ENCODE measurements around the gene GAPDHS.

Gene GAPDHS

DNA sequence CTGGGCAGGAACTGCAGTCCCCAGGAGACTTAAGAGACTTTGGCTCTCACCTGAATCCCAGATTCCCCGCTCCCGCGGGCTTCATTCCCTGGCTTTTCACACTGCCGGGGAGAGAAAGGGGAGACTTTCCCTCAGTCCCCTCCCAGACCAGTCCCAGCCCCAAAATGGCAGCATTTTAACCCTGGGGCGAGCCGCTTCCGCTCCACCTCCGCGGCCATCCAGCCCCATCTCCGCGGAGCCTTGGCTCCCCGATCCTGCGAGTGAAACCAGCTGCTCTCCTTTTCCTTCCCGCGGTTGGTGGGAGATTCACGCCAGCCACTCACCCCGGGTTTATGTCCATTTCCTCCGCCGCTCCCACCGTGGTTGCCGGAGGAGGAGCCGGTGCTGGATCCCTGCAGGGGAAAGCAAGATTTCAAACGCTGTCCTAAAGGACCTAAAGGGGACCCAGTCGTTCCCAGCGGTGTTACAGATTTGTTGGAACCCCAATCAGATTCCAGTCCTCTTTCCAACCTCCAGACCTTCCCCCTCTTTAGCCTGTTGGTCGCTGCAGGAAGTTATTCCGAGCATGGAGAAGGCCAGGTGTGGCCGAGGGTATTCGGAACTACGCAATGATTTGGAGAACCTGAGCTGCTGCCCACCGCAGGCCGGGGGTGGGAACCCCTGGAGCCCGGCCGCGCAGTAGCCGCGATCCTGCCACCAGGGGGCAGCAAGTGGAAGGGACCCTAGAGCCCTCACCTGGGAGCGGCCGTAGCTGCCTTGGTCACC, 23.2 kb upstream of the GAPDHS start:
- peak; percentile 43 to 58 for DNase-seq (ENCODE audit: low read depth in 2 of 2, low spot score in 1 of 2)

GRCh38 chr19:35510626-35510964, 22.7 kb upstream of the GAPDHS start:
- DNase-seq (ENCODE audit: low read depth in 2 of 2, low spot score in 1 of 2): no peak

GRCh38 chr19:35511337-35511736, 21.9 kb upstream of the GAPDHS start:
- no peak for DNase-seq (ENCODE audit: low read depth in 2 of 2, low spot score in 1 of 2)

DNA sequence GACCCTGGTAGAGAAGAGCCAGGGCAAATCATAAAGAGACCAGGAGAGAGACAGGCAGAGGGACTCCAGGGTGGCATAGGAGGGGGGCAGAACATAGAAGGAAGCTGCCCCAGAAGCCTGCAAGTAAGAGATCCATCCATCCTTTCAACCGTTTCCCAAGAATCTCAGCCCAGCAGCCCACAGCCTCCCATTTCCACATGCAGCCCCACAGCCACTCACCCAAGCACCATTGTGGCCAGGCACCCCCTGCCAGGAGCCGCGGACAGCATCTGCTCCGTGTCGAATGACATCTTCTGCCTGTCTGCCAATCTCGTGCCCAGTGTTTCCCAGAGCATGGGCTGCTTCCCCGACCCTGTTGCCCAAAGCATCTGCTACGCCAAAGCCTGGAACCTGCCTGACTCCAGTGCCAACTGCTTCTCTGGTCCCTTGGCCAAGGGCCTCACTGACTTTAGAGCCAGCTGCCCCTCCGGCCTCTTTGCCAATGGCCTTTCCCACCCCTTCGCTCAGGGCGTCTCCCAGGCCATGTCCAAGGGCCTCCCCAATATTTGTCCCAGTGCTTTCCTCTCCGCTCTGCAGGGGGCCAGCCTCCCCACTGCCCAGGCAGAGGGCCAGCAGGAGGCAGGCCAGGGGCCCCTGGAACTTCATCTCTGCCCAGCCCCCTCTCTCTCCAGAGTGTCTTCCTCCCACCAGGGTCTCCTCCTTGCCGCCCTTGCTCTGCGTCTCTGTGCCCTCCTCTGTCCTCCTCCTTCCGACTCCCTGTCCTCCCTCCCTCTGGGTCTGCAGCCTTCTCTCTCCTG, 20.2 kb upstream of the GAPDHS start:
- no peak for DNase-seq (ENCODE audit: low read depth in 2 of 2, low spot score in 1 of 2)

DNA sequence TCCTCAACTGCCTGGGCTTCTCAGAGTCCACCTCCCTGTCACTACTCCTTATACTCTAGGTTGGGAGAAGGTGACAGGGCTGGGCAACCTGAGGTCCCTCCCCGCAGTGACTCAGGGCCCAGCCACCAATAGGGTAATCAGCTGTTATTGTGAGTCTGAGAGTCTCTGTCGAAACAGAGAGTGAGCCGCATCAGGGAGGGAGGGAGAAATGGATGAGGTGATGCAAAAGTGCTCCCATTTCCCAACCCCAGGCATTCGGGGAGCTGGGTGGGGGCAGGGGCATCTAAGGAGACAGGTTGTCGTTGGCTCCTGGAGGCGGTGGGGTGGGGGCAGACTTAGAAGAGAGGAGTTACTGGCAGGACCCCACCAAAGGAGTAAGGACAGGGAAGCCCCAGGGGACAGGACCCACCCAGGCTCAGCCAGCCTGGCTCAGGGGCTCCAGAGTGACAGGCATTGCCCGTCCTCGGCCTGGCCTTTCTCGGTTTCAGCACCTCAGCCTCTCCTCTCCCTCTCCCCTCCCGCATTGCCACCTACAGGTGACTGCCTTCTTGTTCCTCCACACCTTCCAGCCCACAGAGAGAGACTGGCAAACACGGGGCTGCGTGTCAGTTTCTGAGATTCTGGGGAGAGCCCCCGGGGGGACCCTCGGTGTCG, 19.5 kb upstream of the GAPDHS start, which contains the start of gene DMKN:
DMKN (minus strand) TSS at position 22 of the 654 bp plus-strand sequence. CDS start 174 bp downstream, outside the sequence.
- no peak for DNase-seq (ENCODE audit: low read depth in 2 of 2, low spot score in 1 of 2)

DNA sequence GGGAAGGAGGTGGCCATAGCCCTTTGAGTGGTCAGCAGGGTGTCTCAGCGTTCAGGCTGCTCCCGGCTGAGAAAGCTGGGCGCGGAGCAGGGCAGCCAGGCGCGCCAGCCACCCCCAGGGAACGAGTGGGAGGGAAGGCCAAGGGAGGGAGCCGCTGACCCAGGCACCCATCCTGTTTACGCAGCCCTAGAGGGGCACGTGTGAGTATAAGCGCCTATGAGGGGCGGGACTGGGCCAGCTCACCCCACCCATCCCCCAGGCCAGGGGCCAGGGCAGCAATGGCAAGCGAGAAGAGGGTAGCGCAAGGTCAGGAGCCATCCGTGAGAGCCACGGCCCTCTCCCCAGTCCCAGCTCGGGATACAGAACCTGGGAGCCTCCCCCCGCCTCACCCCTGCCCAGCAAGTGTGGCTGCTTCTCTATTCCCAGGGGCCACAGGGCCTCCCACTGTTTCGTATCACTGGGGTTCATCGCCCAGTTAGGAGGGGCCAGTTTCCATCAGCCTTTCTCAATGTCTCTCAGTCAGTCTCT, 18.9 kb upstream of the GAPDHS start:
- DNase-seq (ENCODE audit: low read depth in 2 of 2, low spot score in 1 of 2): no peak

GRCh38 chr19:35516310-35516709, 16.9 kb upstream of the GAPDHS start:
- no peak for DNase-seq (ENCODE audit: low read depth in 2 of 2, low spot score in 1 of 2)

DNA sequence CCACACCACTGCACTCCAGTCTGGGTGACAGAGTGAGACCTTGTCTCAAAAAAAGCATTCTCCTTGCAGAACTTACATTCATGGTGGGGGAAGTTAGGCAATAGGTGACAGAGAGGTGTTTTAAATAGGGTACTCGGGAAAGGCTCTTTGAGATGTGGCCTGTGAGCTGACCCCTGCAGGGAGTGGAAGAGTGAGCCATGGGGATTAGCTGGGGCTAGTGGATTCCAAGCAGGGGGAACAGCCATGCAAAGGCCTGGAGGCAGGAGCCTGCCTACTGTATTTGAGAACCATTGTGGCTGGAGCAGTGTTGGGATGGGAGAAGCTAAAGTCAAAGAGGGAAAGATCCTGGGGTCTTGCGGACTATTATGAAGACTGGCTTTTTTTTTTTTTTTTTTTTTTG, 15.9 kb upstream of the GAPDHS start:
- DNase-seq (ENCODE audit: low read depth in 2 of 2, low spot score in 1 of 2): no peak

DNA sequence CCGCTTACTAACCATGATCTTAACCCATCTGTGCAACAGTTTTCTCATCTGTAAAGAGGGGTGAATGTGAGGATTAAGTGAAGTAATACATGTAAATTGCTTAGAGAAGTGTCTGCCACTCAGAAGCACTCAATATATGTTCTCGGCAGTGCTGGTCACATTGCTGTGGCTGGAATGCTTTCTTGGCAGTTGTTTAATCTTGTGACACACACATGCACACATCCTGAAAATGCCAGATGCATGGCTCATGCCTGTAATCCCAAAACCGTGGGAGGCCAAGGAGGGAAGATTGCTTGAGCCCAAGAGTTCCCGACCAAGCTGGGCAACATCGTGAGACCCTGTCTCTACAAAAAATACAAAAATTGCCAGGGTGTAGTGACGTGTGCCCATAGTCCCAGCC, 14.9 kb upstream of the GAPDHS start:
- no peak for DNase-seq (ENCODE audit: low read depth in 2 of 2, low spot score in 1 of 2)

GRCh38 chr19:35519291-35519690, 14.0 kb upstream of the GAPDHS start:
- no peak for DNase-seq (ENCODE audit: low read depth in 2 of 2, low spot score in 1 of 2)

- no peak for DNase-seq (ENCODE audit: low read depth in 2 of 2, low spot score in 1 of 2)
Observed at GRCh38 chr19:35521124-35521743, 12.0 kb upstream of the GAPDHS start.

DNA sequence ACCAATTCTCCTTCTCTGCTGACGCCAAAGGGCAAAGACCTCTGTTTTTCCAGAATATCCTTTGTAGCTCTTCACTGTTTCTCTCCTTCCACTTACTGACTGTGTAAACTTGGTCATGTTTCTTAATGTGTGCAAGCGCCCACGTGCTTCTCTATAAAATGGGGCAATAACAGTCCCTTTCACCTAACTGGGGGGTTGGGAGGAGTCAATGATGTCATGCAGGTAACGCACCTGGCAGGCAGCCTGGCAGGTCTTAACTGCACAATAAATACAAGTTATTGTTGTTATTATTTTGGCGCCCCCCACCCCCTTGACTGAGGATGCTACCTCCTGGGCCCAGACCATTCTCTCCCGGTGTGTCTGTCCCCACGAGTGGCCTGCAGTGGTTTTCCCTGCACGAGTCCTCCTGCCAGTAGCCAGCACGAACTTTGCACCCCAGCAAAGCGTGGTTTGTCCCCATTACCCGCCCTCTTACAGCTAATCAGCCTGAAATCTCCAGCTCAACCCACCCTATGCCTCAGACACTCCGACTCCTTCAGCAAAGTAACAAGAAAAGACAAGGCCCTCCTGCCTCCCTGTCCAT, 10.4 kb upstream of the GAPDHS start:
- no peak for DNase-seq (ENCODE audit: low read depth in 2 of 2, low spot score in 1 of 2)

DNA sequence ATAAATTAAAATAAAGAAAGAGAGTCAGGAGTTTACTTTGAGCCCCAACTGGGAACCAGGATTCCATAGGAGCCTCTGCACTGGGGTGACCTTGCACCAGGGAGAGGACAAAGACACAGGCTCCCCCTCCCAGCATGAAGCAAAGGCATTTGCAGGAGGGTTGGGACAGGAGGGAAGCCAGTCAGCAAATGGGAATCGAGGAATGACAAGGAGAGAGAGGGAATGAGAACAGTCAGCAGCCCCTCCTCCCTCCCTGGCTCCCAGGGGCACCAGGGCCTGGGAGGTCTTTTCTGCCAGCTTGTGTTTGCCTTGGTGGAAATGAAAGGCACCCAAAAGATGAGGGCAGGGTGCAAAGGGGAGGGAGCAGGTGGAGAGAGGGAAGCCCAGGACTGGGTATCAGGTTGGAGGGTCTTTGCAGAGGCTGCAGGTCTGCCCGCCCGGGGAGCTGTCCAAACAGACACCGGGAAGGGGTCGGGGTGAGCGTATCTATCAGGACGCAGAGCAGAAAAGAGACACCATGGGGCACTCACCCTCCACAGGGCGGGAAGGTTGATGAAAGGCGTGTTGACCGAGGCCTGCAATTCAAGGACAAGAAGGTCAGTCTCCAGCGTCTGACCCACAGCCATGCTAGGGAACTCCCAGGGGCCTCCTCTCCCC, 8.9 kb upstream of the GAPDHS start:
- DNase-seq (ENCODE audit: low read depth in 2 of 2, low spot score in 1 of 2): no peak

- no peak for DNase-seq (ENCODE audit: low read depth in 2 of 2, low spot score in 1 of 2)
Observed at GRCh38 chr19:35525873-35526272, 7.4 kb upstream of the GAPDHS start.

DNA sequence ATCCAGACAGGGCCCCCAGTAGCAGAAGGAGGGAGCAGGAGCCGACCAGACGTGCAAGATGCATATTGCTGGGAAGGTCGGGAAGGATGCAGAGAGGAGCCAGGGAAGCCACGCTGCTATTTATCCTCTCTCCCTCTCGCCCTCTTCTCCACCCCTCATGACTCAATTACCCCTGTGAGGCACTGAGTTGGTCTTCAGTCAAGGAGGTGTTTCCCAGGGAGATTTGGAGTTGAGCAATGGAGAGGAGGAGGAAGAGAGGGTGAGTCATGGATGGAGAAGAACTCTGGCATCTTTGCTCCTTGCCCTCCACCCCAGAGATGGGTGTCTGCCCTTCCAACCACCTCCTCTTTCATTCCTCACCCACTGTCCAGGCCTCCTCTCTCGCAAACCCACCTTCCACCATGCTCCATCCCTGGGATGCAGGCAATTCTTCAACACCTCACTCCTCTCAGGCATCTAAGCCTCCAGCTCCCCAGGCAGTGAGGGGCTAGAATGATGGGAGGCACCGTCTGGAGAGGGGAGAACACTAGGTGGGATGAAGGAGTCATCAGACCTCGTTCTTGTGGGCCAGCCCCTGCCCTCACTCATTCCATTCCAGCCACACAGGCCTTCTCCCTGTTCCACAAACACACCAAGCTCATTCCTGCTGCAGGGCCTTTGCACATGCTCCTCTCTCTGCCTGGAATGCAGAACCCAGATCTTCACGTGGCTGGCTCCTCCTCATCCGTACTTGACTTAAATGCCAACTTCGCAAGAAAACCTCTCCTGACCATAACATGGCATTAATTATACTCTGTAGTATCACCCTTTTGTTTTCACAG, 4.8 kb upstream of the GAPDHS start, which contains the start of gene SBSN:
SBSN (minus strand) TSS at position 94 of the 821 bp plus-strand sequence; CDS start at position 64, 30 bp downstream.
- no peak for DNase-seq (ENCODE audit: low read depth in 2 of 2, low spot score in 1 of 2)

DNA sequence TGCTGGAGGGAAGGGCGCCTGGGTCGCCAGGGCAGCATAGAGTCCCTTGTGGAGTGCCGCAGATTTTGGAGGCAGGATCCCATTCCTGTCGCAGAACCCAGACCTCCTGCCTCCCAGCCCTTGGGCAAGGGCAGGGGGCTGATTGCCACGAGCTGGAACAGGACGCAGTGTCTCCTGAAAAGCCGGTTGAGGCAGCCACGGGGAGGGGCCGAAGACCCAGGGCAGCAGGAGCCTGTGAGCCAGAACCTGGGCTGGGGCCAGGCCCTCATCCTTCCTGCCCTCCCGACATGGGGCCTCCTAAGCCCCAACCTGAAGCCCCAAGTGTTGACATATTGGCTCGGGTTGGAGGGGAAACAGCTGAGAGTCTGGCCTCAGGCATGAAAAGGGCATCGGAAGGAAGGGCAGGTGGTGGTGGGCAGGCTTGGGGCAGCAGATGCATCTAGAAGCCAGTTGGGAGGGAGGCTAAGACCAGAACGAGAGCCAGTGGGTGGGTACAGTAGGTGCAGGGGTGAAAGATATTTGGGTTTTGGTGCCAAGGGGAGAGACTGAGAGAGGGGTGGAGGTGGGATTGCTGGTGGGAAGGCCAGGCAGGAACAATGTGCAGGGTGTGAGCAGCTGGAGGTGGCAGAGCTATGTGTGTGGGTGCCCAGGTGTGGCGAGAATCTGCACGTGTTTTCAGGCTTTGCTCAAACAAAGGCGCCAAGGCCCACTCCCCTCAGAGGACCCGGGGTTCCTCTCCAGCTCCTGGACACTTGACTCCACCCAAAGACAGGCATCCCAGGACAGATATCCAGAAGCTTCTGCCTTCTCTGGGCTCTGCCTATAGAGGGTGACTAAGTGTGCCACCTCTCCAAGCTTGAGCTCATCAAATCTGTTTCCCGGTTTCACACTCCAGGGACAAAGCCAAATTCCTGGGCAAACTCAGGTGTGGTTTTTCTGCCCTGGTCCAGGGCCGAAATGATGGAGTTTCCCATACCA, 3.7 kb upstream of the GAPDHS start:
- no peak for DNase-seq (ENCODE audit: low read depth in 2 of 2, low spot score in 1 of 2)

- DNase-seq (ENCODE audit: low read depth in 2 of 2, low spot score in 1 of 2): no peak
Observed at GRCh38 chr19:35531291-35531690, 2.0 kb upstream of the GAPDHS start.

DNA sequence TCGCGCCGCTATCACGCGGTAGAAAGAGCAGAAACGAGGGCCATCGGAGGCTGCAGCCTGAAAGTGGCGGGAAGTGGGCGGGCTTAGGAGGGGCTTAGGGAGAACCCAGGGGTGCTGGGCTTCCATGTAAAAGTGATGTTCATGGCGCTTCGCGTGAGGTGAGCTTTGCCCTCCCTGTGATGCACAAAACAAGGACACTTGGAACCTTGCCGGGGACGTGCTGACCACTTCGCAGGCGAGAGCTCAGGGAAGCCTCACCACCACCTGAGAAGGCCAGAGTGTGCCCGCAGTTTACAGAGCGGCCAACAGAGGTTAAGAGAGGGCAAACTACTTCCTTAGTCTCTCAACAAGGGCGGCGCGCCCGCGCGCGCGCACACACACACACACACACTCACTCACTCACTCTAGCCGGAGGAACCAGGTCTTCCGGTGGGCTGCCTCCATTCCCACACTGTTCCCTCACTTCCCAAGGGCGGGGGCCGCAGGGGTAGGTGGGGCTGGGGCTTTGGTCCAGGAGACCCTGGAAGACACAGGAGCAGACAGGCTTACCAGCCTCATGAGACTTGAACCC, 651 bp downstream of the GAPDHS start:
- DNase-seq (ENCODE audit: low read depth in 2 of 2, low spot score in 1 of 2): peak in 1 of 2 donors; percentile 19
